ENCODE results near the gene SMU1. TPM values are rescaled to one million over a fixed set of nuclear protein-coding genes. Genes with fewer than 3 reads are reported as not detected.
"Not testable (repeated sequence)": the region's sequence is repeated elsewhere in the genome, so short reads cannot be mapped to it uniquely, and the experiment has no call there.

SMU1 gene
- total RNA-seq, 1 donor from 2014 or later: 19.2 TPM

- no peaks in the 10 kb centered on the region for H3K9me3 ChIP-seq
- H3K27me3 ChIP-seq: no peaks in the 10 kb centered on the region
- ATAC-seq: no peak
- H3K4me1 ChIP-seq: no peaks in the 10 kb centered on the region
- no peak for DNase-seq
- H3K36me3 ChIP-seq: no peaks in the 10 kb centered on the region
- intact Hi-C loops (cut with DNase I): no loop called here
- no peak overlapping the region for H3K27ac ChIP-seq
- H3K4me3 ChIP-seq: no peak overlapping the region
- no peak for TF ChIP-seq CTCF (IDR thresholded peaks at IDR 0.05)
These were observed 24.9 kb upstream of the SMU1 start for GRCh38 chr9:33101104-33101951.

GRCh38 chr9:33099754-33100153 is 23.3 kb upstream of the SMU1 start:
- TF ChIP-seq CTCF (IDR thresholded peaks at IDR 0.05): no peak
- Histone ChIP-seq H3K27me3 (no peaks in the 10 kb centered on the region), H3K4me1 (no peaks in the 10 kb centered on the region), H3K36me3 (no peaks in the 10 kb centered on the region), H3K27ac (no peak overlapping the region), H3K9me3 (no peaks in the 10 kb centered on the region), H3K4me3 (no peak overlapping the region)
- DNase-seq: no peak
- intact Hi-C loops (cut with DNase I): no loop called here
- no peak for ATAC-seq

- Histone ChIP-seq H3K9me3 (no peaks in the 10 kb centered on the region), H3K4me3 (no peak overlapping the region), H3K4me1 (no peaks in the 10 kb centered on the region), H3K27me3 (no peaks in the 10 kb centered on the region), H3K27ac (no peak overlapping the region), H3K36me3 (no peaks in the 10 kb centered on the region)
- intact Hi-C loops (cut with DNase I): no loop called here
- TF ChIP-seq CTCF (IDR thresholded peaks at IDR 0.05): no peak
- DNase-seq (no peak), ATAC-seq (no peak)
These were observed 20.7 kb upstream of the SMU1 start for GRCh38 chr9:33097192-33097591.

GRCh38 chr9:33092634-33093033 is 16.2 kb upstream of the SMU1 start:
- H3K27me3 ChIP-seq: no peaks in the 10 kb centered on the region

GRCh38 chr9:33085672-33086071 is 9.2 kb upstream of the SMU1 start:
- intact Hi-C loops (cut with DNase I): loop anchor here (10.0 kb wide), 1 partner anchor 89 kb away; no protein-coding TSS in a partner anchor
- not testable (repeated sequence) for H3K27me3 ChIP-seq, H3K27ac ChIP-seq, H3K36me3 ChIP-seq, ATAC-seq, DNase-seq, H3K4me3 ChIP-seq, H3K9me3 ChIP-seq
- H3K4me1 ChIP-seq: peaks cover 13% of the 10 kb centered on the region

More at GRCh38 chr9:33092634-33093033, 16.2 kb upstream of the SMU1 start:
- Histone ChIP-seq H3K27ac (no peak overlapping the region), H3K4me1 (no peaks in the 10 kb centered on the region), H3K4me3 (no peak overlapping the region), H3K36me3 (no peaks in the 10 kb centered on the region), H3K9me3 (no peaks in the 10 kb centered on the region)
- DNase-seq (no peak), ATAC-seq (no peak)
- TF ChIP-seq CTCF (IDR thresholded peaks at IDR 0.05): no peak
- intact Hi-C loops (cut with DNase I): no loop called here

GRCh38 chr9:33082538-33083326 is 6.3 kb upstream of the SMU1 start:
- Histone ChIP-seq H3K9me3 (no peaks in the 10 kb centered on the region), H3K36me3 (no peaks in the 10 kb centered on the region), H3K4me1 (peaks cover 13% of the 10 kb centered on the region), H3K27ac (peak overlapping the region; percentile 36), H3K27me3 (no peaks in the 10 kb centered on the region), H3K4me3 (no peak overlapping the region)
- DNase-seq (no peak), ATAC-seq (peak; percentile 65)
- intact Hi-C loops (cut with DNase I): loop anchor here (5.0 to 10.0 kb wide), 2 partner anchors 92 to 145 kb away; no protein-coding TSS in a partner anchor
- TF ChIP-seq CTCF (IDR thresholded peaks at IDR 0.05): no peak

All from upper lobe of right lung (tissue), 1 donor.